Glomerular endothelial cell (primary cell): ENCODE measurements around the gene ACY1. TPM values are rescaled to one million over a fixed set of nuclear protein-coding genes. Genes with fewer than 3 reads are reported as not detected.

ENCODE experiments used
- DNase-seq: peaks from one replicate; pipeline ENCODE4 v3.0.0-alpha.2; 2011; ENCODE audit warnings: low read depth, low spot score; ENCODE audit errors: extremely low read depth
- total RNA-seq: library from RNA; depleted of rRNA; stranded (reverse); fragments of >200 nt; gene quantifications from 2 replicates; pipeline ENCODE4 v1.2.3, GENCODE V29; 2015

Gene ACY1
- total RNA-seq, 1 donor from 2014 or later, result 24.2 TPM

DNA sequence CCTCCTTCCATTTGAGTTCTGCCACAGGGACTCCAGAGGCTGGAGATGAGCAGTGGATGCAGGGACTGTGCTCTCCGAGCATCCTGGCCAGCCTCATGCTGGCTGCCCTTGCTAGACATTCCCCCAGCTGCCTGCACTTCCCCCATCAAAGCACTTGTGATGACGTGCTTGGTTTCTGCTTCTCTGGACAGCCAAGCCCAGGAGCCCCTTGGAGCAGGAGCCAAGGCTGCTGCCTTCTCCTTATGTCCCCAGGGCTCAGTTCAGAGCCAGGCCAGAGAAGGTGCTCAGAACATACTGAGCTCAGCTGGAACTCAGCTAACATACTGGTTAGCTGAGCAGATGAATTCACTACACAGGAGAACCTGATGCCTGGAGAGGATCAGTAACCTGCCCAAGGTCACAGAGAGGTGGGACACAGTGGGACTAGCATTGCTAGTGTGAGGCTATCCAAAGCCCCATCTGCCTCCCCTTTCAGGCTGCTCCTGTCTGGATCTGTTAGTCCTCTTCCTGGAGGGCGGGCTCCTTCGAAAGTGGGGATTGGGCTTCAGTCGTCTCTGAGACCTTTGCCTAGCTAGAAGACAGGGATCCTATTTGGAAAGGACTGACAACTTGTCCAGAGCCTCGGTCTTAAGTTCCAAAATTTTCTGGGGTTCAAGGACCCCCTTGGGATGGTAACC lies 20.3 kb upstream of the ACY1 start:
- no peak for DNase-seq

DNA sequence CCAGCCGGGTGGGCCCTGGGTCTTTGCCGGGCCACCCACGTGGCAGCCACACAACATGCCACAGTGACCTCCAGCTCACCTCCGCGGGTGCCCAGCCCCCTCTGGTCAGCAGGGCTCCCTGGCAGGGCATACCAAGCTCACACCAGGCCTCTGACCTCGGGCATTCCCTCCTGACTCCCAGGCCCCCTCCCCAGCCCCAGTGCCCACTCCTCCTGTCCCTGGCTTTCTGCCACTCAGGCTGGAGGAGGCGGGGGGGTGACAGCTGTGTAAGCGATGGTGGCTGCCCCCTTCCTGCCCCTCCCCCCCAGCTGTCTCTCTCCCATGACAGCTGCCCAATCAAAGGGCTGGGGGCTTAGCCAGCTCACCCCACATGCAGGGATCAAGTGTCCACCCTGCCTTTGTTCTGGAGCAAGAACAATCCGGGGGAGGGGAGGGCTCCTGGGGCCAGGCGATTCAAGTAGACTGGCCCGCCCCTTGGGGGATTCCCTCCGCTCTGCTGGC lies 19.3 kb upstream of the ACY1 start:
- no peak for DNase-seq

DNA sequence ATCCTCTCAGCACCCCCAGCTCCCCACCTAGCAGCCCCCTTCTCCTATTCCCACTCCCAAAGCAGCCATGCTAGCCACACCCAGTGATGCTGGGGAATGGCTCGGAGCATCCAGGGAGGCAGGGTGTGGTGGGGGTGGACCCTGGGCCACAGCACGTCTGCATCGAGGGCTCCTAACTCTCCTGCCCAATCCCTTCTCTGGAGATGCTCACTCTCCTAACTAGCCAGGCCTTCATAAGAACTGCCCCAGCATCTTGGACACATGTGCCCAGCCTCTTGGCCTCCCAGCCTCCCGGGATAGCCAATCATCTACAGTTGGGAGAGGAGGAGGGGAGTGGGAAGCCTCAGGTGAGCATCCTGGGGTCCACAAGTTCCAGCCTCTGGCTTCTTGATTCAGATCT lies 18.8 kb upstream of the ACY1 start:
- no peak for DNase-seq

DNA sequence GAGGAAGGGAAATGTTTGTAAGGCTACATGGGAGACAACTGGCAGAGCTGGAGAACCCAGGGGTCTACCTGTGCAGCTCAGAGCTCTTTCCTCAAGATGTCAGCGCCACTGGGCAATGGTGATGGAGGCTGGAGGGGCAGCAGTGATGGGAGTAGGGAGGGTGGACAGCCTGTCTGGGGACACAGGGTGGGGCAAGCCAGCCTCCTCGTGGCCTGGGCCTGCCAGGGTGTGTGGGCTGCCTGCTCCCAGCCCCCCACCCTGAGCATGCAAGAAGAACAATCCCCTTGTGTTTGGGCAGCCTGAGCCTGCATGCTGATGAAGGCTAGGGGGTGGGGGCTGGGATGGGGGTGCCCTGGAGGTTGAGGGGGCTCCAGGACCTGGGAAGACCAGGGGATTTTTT lies 17.3 kb upstream of the ACY1 start:
- DNase-seq, result no peak

DNA sequence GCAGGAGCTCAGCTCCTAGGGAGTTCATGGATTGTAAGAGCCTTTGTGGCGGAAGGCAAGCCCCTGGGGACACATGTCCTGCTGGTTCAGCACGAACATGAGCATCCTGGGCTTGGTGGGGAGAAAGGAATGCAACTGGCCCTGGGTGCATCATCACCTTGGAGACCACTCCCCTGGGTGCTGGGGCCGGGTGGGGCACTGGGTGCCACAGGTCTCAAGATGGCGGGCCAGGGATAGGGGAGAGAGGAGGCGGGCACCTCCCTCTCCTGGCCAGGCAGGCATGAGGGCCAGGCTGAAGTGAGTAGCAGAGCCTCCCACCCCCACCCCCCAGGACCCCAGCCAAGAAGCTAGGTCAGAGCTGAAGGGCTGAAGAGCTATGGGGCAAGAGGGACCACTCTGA lies 16.8 kb upstream of the ACY1 start:
- DNase-seq, result no peak

DNA sequence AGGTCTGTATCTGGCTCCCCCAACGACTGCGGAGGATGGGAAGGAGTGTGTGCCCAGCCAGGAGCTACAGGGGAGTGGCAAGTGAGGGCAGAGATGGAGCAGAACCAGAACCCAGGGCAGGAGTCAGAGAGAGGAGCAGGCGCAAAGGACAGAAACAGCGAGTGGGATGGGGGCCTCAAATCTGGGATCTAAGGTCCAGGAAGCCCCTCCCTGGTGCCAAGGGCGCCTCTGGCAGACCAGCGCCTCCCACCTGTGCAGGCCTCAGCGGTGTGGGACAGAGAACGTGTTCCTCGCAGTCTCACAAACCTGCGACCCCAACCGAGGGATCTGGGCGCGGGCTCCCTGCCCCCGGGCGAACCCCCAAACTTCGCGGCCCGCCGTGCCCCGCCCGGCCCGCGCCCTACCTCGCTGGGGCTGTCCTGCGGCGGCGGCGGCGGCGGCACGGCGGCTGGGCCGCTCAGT lies 16.4 kb upstream of the ACY1 start:
- DNase-seq, result no peak

DNA sequence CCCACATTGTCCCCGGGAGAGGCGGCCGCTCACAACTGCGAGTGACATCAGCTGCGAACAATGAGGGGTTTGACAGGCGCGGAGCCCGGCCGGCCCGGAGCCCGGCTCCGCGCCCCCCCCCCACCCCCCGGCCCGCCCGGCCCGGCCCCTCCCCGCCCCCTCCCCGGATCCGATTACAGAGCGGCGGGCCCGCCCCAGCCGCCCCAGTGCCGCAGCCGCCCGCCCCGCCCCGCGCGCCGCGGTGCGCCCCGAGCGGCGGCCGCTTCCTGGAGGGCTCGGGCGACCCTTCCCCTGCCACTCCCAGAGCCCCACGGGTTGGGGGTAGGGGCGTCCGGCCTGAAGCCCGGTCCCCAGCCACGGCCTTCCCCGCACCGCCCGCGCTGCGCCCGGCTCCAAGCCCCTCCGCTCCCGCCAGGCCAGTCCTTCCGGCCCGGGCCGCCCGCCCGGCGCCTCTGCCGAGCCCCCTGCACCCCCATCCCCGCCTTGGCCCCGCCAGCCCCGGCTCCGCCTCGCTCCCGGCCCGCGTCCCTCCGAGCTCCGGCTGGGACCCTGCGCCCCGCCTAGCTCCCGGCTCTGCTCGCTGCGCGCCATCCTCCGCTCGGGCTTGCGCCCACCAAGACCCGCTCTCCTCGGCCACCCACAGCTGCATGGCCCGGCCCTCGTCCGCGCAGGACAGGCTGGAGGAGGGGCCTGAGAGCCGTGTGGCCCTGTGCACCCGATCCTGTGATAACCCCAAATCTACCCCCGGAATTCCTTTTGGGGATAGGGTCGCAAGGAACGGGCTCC lies 15.8 kb upstream of the ACY1 start, which contains the start of gene PCBP4:
Gene PCBP4 (minus strand): TSS at position 71 of the 786 bp plus-strand sequence. CDS start 6,214 bp downstream, outside the sequence.
- no peak for DNase-seq

DNA sequence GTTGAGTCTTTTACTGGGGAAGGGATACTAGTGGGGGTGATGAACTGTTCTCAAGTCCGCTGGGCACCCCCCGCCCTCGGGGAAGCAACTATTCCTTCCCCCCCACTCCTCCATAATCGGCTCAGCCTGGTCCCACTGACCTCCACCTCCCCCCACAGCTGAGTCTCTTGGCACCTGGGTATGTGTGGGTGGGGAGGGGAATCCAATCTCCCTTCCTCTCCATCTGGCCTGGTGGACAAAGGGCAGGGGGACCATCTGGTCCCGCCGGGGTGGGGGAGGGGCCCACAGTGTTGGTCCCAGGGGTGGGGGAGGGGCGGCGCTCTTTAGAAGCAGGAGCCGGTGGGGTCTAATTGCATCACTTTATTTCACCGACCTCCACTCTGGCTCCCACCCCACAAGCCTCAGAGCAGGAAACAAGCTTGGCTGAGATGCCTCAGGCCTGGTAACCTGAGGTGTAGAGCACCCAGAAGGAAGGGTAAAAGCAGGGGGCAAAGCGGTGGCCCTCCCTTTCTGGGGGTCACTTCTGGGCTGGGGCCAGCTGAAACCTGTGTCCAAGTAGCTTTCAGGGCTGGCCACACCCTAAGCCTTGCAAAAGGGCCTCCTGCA lies 15.1 kb upstream of the ACY1 start:
- no peak for DNase-seq

DNA sequence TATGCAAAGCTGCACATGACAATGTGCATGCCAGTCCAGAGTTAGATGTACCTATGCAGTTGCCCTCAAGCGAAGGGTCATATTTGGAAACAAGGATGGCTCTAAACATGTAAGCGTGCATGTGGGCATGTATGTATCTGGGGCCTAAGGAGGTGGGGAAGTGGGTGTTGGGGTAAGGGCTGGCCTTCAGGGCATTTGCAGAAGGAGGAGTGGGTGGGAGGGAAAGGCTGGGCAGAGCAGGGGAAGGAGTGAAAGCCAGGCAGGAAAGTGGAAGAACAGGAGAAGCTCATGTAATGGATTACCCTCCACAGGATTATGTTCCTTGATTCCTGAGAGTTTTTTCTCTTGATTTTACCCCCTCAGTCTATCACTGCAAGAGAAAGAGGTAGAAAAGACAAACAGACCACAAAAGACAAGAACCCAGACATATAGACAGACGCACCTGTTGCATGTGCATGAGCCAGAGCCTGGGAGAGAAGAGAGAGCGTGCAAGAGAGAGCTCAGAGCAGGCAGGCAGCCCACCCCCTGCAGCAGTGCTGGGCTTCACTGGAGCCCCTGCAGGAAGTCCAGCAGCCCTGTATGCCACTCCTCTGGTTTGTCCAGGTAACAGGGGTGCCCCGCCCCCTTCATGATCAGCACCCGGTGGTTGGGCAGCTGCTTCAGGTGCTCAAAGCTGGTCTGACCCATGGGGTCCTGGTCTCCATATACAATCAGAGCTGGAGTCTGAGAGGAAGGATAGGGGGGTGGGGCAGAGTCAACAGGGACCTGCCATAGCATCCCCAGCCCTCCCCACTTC lies 14.3 kb upstream of the ACY1 start:
- DNase-seq, result no peak

DNA sequence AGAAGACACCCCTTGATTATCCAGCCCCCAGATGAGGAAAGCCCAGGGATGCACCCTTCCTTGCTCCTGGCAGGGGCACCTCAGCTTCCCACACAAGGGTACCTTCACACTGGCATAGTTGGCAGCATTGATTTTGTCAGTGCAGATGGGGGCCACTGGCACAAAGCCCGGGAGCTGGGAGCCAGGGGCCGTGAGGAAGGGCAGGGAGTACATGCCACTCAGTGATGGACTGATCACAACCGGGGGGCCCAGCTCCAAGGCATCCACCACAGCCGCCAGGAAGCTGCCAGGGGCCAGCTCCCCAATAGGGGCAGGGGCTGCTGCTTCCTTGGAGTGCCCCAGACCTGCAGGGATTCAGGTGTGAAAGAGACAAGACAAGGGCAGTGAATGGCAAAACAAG lies 13.5 kb upstream of the ACY1 start:
- no peak for DNase-seq

DNA sequence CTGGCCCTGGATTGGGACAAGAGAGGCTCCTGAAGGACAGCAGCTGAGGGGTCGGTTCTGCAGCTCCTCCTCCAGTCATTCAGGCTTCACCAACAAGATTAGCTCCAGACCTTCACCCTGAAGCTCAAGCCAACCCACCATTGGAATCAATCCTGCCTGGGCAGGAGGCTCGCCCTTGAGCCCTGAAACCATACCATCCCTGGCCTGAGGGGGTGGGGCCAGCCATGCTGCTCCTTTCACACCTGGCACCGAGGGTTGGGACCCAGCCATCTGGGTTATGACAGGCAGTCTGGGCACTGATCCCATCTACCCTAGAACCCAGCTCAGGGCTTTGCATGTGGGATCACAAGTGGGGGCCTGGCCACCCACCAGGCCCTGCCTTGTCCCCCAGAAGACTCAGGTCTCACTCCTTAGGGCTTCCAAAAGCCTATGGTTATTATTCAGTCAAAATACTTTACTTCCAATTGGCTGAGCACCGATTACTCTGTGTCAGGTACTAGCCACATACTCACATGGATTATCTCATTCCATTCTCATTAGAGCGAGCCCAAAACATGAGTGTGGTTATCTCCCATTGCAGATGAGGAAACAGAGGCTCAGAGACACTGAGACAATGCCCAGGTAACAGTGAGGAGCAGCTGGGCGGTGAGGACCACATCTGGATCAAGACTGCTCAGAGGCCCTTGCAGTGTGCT lies 12.6 kb upstream of the ACY1 start:
- DNase-seq, result no peak

DNA sequence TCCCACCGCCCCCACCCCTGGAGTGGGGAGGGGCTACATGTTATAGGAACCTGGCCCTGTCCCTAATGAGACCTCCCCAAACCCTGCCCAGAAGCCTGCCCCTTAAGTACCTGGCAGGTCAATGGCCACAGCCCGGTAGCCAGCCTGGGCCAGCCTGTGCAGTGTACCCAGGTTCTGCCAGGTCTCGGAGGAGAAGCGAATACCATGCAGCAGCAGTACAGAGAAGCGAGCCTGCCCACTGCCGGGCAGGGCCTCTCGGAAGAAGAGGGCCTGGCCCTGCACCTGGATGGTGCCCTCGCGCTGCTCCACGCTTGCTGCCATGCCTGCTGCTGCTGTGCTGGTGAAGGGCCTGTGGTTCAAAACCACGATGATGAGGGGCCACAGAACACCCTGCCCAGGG lies 12.0 kb upstream of the ACY1 start:
- DNase-seq, result no peak

DNA sequence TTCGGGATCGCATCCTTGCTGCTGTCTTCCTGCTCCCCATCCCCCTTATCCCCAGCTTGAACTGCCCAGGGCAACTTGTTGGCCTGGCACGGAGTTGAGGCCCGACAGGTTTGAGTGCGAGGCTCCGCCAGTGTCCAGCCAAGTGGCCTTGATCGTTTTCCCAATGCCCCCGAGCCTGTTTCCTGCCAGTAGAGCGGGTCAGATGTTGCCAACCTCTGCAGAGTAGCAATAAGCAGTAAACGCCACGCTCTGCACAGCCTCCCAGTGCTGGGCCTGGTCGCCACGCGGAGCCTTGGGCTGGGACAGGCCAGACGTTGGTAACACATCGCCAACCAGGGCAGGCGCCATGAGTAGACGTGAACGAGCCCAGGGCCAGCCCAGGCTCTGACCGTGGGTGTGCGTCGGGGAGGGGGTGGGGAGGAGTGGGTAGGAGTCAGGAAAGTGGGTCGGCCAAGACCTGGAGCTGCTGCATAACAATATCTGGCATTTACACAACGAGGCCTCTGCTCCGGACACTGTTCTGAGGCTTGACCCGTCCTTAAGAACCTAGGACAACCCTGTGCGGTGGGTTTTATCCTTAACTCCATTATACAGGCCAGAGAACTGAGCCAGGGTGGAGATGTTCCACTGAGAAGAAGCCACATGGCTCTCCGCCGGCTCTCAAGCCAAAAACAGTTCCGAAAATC lies 8.9 kb upstream of the ACY1 start:
- no peak for DNase-seq

DNA sequence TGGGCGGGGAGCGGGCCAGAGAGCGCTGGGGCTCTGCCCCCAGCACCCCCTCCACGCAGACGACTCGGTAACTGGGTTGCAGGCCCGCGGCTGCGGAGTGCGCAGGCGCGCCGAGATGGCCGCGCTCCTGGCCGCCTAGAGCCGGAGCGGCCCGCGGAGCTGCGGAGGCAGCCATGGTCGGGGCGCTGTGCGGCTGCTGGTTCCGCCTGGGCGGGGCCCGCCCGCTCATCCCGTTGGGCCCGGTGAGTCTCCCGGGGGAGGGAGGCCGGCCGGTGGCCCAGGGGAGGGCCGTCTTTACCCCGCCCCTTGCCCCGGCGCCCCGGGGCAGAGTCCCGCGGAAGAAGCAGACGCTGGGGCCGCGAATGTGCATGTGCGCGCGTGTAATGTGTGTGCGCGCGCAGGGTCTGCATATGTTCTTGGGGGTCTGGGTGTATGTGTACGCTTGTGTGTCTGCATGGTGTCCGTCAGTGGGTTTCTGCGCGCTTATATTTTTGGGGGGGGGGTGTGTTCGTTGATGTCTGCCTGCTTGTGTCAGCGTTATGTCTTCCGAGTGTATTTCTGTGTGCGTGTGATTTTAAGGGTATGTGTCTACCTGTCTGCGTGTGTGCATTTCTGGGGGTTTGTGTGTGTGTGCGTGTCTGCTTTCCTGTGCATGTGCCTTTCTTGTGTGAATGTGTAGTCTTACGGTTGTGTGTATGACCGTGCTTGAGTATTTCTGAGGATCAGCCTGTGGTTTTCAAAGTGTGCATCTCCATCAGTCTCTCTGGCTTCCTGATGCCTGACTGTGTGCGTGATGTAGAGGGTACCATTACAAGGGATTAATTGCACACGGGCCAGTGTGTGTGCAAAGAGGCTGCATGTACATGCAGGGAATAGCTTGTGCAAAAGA lies 8.1 kb upstream of the ACY1 start, which contains the start of gene ABHD14A:
Gene ABHD14A (plus strand): TSS at position 102 of the 889 bp plus-strand sequence. CDS start 72 bp downstream, at position 174.
- no peak for DNase-seq

DNA sequence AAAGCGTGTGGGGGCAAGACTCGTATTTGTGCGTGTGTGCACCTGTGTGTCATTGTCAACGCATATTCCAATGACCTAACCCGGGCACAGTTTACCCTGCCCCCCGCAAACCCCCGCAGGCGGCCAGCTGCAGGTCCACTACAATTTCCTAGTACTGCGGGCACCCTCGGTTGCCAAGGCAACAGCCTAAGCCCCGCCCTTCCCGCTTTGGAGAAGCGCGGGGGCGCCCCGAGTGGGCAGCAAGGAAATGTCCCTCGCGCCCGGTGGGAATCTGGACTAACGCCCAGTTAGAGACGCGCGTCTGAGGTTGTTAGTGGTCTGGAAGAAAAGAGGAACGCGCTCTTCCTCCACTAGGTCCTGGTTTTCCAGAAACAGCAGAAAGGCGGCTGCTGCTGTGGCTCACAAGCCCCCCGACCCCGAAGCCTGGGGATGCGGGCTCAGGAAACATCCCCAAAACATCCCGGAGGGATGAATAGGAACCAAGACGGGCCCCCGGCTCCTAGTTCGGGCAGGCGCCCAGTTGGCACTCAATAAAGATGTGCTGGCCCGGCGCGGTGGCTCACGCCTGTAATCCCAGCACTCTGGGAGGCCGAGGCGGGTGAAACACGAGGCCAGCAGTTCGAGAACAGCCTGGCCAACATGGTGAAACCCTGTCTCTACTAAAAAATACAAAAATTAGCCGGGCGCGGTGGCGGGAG lies 7.3 kb upstream of the ACY1 start:
- no peak for DNase-seq

DNA sequence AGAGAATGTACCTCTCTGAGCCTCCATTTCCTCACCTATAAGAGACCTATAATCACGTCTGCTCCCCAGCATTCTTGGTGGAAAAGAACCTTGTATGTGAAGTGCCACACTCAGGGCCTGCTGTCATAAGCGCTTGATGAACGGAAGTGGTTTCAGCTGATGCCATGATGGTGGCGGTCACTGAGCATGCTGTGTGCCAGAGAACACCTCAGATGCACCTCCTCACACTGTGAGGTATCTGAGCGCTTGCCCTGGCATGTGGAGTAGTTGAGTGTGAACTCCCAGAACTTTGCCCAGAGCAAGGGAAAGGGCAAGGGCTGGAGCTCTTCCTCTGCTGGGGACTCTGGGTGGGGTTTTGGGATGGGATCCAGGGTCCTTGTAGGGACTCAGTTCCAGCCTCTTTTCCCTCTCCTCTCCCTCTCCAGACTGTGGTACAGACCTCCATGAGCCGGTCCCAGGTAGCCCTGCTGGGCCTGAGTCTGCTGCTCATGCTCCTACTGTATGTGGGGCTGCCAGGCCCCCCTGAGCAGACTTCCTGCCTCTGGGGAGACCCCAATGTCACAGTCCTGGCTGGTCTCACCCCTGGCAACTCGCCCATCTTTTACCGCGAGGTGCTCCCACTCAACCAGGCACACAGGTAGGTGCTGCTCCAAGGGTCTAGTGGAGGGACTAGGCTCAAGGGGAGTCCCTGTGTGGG lies 5.7 kb upstream of the ACY1 start:
- DNase-seq, result no peak

DNA sequence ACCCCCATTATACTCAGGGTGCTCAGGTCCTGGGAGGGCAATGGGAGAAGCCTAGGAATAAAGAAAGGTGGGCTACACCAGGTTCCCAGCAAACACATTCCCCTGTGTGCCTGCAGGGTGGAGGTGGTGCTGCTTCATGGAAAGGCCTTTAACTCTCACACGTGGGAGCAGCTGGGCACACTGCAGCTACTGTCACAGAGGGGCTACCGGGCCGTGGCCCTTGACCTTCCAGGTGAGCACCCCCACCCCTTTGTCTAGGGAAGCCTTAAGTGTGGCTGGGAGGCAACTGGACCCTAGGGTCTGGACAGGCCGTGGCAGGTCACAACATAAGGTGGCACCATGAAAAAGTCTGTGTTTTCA lies 5.2 kb upstream of the ACY1 start:
- DNase-seq, result no peak
